ENCODE results near the gene SLC22A31. TPM values are rescaled to one million over a fixed set of nuclear protein-coding genes. Genes with fewer than 3 reads are reported as not detected.

Gene SLC22A31
- polyA plus RNA-seq, 1 of the 3 experiments (the other 2 are of a cell fraction) = 0.07 TPM

GRCh38 chr16:89202422-89203215 is 2.3 kb upstream of the SLC22A31 start:
- Histone ChIP-seq H3K27ac (ENCODE audit: low read depth in 2 of 2, low read length in 1 of 2) (no peak overlapping the region), H2AFZ (ENCODE audit: low read depth) (no peak overlapping the region), H3F3A (replicated peaks; ENCODE audit: insufficient read depth) (peaks cover 19% of the 10 kb centered on the region), H3K4me3 (ENCODE audit: low read depth in 2 of 2, low read length in 1 of 2) (no peak overlapping the region), H3K4me1 (ENCODE audit: control insufficient read depth in 1 of 2, insufficient read depth in 2 of 2, low read depth in 1 of 2, low read length in 1 of 2) (no peaks in the 10 kb centered on the region; a peak in 1 of 4 replicates), H4K20me1 (ENCODE audit: insufficient read depth) (no peaks in the 10 kb centered on the region), H3K79me2 (ENCODE audit: insufficient read depth) (no peaks in the 10 kb centered on the region), H3K9ac (no peak overlapping the region), H3K36me3 (replicated peaks in 1 of 2; ENCODE audit: control insufficient read depth in 1 of 2, insufficient read depth in 2 of 2, low read length in 1 of 2) (no peaks in the 10 kb centered on the region), H3K4me2 (no peak overlapping the region), H3K27me3 (ENCODE audit: insufficient read depth) (peaks cover 59% of the 10 kb centered on the region), H3K9me2 (no peaks in the 10 kb centered on the region), H3K9me3 (no peaks in the 10 kb centered on the region)
- POLR2A ChIA-PET = interaction anchor here (0.7 kb wide), 1 partner anchor 45 kb away, joined by 3 read pairs; no protein-coding TSS in a partner anchor
- TF ChIP-seq SIN3A (IDR thresholded peaks at IDR 0.05; ENCODE audit: borderline replicate concordance, low read depth, low read length) = no peak
- no peak for TF ChIP-seq POLR2AphosphoS5 (IDR thresholded peaks at IDR 0.05; ENCODE audit: low read depth, low read length)
- no peak for TF ChIP-seq EP300 (IDR thresholded peaks at IDR 0.05; ENCODE audit: borderline replicate concordance in 1 of 2, low read depth in 1 of 2, low read length in 1 of 2)
- TF ChIP-seq RFX5 (IDR thresholded peaks at IDR 0.05; ENCODE audit: low read length) = no peak
- no peak for TF ChIP-seq JUND (IDR thresholded peaks at IDR 0.05)
- no peak for TF ChIP-seq RXRA (IDR thresholded peaks at IDR 0.05; ENCODE audit: borderline replicate concordance, low read depth)
- TF ChIP-seq FOSL2 (IDR thresholded peaks at IDR 0.05; ENCODE audit: borderline replicate concordance, low read depth) = no peak
- TF ChIP-seq NFIC (IDR thresholded peaks at IDR 0.05; ENCODE audit: borderline replicate concordance) = no peak
- no peak for TF ChIP-seq TCF12 (IDR thresholded peaks at IDR 0.05)
- no peak for TF ChIP-seq NRF1 (IDR thresholded peaks at IDR 0.05; ENCODE audit: low read depth, low read length)
- no peak for TF ChIP-seq SMC3 (IDR thresholded peaks at IDR 0.05; ENCODE audit: low read depth, low read length)
- no peak for TF ChIP-seq FOXM1 (IDR thresholded peaks at IDR 0.05; ENCODE audit: low read depth)
- no peak for TF ChIP-seq RCOR1 (IDR thresholded peaks at IDR 0.05; ENCODE audit: low read length)
- TF ChIP-seq MXI1 (IDR thresholded peaks at IDR 0.05; ENCODE audit: low read depth, low read length) = no peak
- no peak for TF ChIP-seq MAX (IDR thresholded peaks at IDR 0.05; ENCODE audit: low read depth)
- no peak for TF ChIP-seq USF1 (IDR thresholded peaks at IDR 0.05; ENCODE audit: borderline replicate concordance, low read depth)
- no peak for TF ChIP-seq ZBTB33 (IDR thresholded peaks at IDR 0.05; ENCODE audit: borderline replicate concordance, low read depth)
- no peak for TF ChIP-seq YY1 (IDR thresholded peaks at IDR 0.05; ENCODE audit: low read depth)
- TF ChIP-seq TEAD4 (IDR thresholded peaks at IDR 0.05; ENCODE audit: borderline replicate concordance, insufficient read depth) = no peak
- no peak for TF ChIP-seq MEF2A (IDR thresholded peaks at IDR 0.05; ENCODE audit: borderline replicate concordance, low read depth)
- DNase-seq = no peak
- WGBS (ENCODE audit: low lambda C conversion rate) = 62% methylated on average over 48 of the region's 49 CpGs
- CTCF ChIA-PET = interaction anchor here (1.0 to 1.1 kb wide), 3 partner anchors 15 to 38 kb away, joined by 3 to 4 read pairs (median 3); partner anchors contain the start of gene ZNF778

All from SK-N-SH (cell line).